Karpas-422 (cell line): ENCODE data around the gene GPD1L. TPM values are rescaled to one million over a fixed set of nuclear protein-coding genes. Genes with fewer than 3 reads are reported as not detected.

Experiments used
- DNase-seq: peaks from one replicate; pipeline ENCODE4 v3.0.0-alpha.2; 2015
- H2AFZ ChIP-seq: fragments of 200-600 bp; sonication (generic); 2 replicates; pipeline ENCODE4 v1.6.1; 2014; ENCODE audit warnings: antibody characterized with exemption, low read length, mixed read lengths
- H3K27ac ChIP-seq: fragments of 200-600 bp; sonication (generic); 2 replicates; pipeline ENCODE4 v1.5.1; 2014; ENCODE audit warnings: mild to moderate bottlenecking, low read length, moderate library complexity
- H3K27me3 ChIP-seq: fragments of 200-600 bp; sonication (generic); 2 replicates; pipeline ENCODE4 v1.6.1; 2014; ENCODE audit warnings: low read length, mixed read lengths
- H3K36me3 ChIP-seq: fragments of 200-600 bp; sonication (generic); 2 replicates; pipeline ENCODE4 v1.6.1; 2014; ENCODE audit warnings: low read length, mixed read lengths; ENCODE audit not compliant: insufficient read depth
- H3K4me1 ChIP-seq: fragments of 200-600 bp; sonication (generic); 2 replicates; pipeline ENCODE4 v1.6.1; 2014; ENCODE audit warnings: mild to moderate bottlenecking, low read length, mixed read lengths
- H3K4me2 ChIP-seq: fragments of 200-600 bp; sonication (generic); 2 replicates; pipeline ENCODE4 v1.6.1; 2014; ENCODE audit warnings: low read length, low read depth, mild to moderate bottlenecking; ENCODE audit not compliant: poor library complexity, severe bottlenecking
- H3K4me3 ChIP-seq: fragments of 200-600 bp; sonication (generic); 2 replicates; pipeline ENCODE4 v1.5.1; 2014; ENCODE audit warnings: mild to moderate bottlenecking, antibody characterized with exemption, low read length, mixed read lengths
- H3K79me2 ChIP-seq: fragments of 200-600 bp; sonication (generic); 2 replicates; pipeline ENCODE4 v1.6.1; 2014; ENCODE audit warnings: mild to moderate bottlenecking, low read length, mixed read lengths
- H3K9ac ChIP-seq: fragments of 200-600 bp; sonication (generic); 2 replicates; pipeline ENCODE4 v1.6.0; 2014; ENCODE audit warnings: low read length
- H3K9me2 ChIP-seq: fragments of 200-600 bp; sonication (generic), shearing (Covaris generic); replicated peaks from 2 replicates; pipeline ENCODE4 v1.6.0; 2014; ENCODE audit warnings: mild to moderate bottlenecking, low read length, moderate library complexity; ENCODE audit not compliant: insufficient read depth
- H3K9me3 ChIP-seq: fragments of 300-700, 200-600 bp; sonication (generic); 2 replicates; pipeline ENCODE4 v1.6.1; 2014; ENCODE audit warnings: low read length, mixed read lengths
- H4K20me1 ChIP-seq: fragments of 200-600 bp; sonication (generic); 2 replicates; pipeline ENCODE4 v1.6.1; 2014; ENCODE audit warnings: mild to moderate bottlenecking, antibody characterized with exemption, low read length, low read depth; ENCODE audit not compliant: insufficient read depth
- total RNA-seq: library from RNA; depleted of rRNA; stranded (reverse); fragments of >200 nt; shearing (Covaris generic); gene quantifications from 2 replicates; pipeline ENCODE4 v1.2.3, GENCODE V29; 2014; ENCODE audit warnings: low replicate concordance

Gene GPD1L
- total RNA-seq, 1 experiment from 2014 or later = 13.5 TPM

DNA sequence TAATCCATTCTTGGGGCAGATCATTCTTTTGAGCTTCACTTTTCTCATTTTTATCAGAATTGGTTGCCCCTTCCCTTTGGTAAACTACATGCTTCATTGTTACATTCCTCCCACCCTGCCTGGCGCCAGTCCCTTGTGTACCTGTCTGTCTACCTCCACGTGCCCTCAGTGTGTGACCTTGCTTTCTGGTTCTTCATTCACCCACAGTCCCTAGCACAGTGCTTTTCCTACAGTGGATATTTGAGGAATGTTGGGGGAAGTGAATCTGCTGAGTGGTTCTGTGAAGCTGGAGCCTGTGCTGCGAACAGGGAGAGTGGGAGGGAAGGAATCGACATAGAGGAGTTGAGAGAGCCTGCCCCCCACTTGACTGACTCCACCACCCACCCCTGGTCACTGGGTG lies 23.4 kb downstream of the GPD1L start:
- Histone ChIP-seq H3K27ac (no peak overlapping the region), H3K9me2 (no peaks in the 10 kb centered on the region), H3K27me3 (no peaks in the 10 kb centered on the region), H3K4me3 (no peak overlapping the region), H2AFZ (no peak overlapping the region), H3K79me2 (no peaks in the 10 kb centered on the region), H3K9me3 (no peaks in the 10 kb centered on the region), H3K36me3 (no peaks in the 10 kb centered on the region), H3K9ac (no peak overlapping the region), H3K4me2 (no peak overlapping the region), H4K20me1 (no peaks in the 10 kb centered on the region), H3K4me1 (peaks cover 3% of the 10 kb centered on the region; the same call in 1 of the 2 replicates)
- DNase-seq = no peak

DNA sequence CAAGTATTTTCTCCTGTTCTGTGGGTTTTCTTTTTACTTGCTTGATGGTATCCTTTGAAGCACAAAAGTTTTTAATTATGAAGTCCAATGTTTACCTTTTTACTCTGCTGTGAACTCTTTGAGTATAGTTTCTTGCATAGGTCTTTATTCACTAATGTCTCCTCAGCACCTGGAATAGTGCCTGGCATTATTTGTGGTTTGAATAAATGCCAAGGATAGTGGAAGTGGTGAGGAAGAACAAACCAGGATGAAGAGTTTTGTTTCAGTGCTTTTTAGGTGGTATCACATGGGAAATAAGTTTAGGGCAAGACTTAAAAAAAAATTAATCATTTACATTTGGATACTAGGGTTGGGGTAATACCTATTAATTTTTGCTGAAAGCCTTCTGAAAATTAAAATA lies 25.7 kb downstream of the GPD1L start:
- Histone ChIP-seq H3K36me3 (no peaks in the 10 kb centered on the region), H3K4me2 (no peak overlapping the region), H2AFZ (no peak overlapping the region), H4K20me1 (no peaks in the 10 kb centered on the region), H3K9ac (no peak overlapping the region), H3K79me2 (no peaks in the 10 kb centered on the region), H3K9me2 (no peaks in the 10 kb centered on the region), H3K4me3 (no peak overlapping the region), H3K27ac (no peak overlapping the region), H3K4me1 (peaks cover 3% of the 10 kb centered on the region; the same call in 1 of the 2 replicates), H3K27me3 (no peaks in the 10 kb centered on the region), H3K9me3 (no peaks in the 10 kb centered on the region)
- no peak for DNase-seq

GRCh38 chr3:32132706-32133105 lies 26.3 kb downstream of the GPD1L start:
- H4K20me1 ChIP-seq = no peaks in the 10 kb centered on the region
- H3K9me2 ChIP-seq = no peaks in the 10 kb centered on the region
- H3K79me2 ChIP-seq = no peaks in the 10 kb centered on the region
- no peak for DNase-seq
- H3K4me2 ChIP-seq = no peak overlapping the region
- no peaks in the 10 kb centered on the region for H3K36me3 ChIP-seq
- no peak overlapping the region for H3K4me3 ChIP-seq
- H3K9me3 ChIP-seq = no peaks in the 10 kb centered on the region
- H3K27me3 ChIP-seq = no peaks in the 10 kb centered on the region
- H3K4me1 ChIP-seq = peaks cover 3% of the 10 kb centered on the region; the same call in 1 of the 2 replicates
- no peak overlapping the region for H2AFZ ChIP-seq
- no peak overlapping the region for H3K27ac ChIP-seq
- H3K9ac ChIP-seq = no peak overlapping the region

DNA sequence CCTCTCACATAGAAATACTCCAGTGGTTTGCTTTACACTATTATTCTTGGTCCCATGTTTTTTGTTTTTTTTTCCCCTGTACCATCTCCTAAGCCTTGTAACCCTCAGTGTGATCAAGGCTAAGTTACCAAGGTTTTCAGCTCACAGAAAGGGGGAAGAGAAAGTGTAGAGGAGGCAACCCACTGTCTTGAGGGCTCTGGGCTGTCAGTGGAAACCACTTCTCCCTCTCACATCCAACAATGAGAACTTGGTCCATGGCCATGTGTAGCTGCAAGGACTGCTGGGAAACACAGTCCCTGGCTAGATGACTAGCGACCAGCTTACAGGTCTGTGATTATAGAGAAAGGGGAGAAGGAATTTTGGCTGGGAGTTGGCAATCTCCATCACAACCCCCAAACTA lies 30.3 kb downstream of the GPD1L start:
- Histone ChIP-seq H3K4me1 (peaks cover 14% of the 10 kb centered on the region), H3K4me3 (no peak overlapping the region), H3K36me3 (no peaks in the 10 kb centered on the region)

GRCh38 chr3:32137870-32138269 lies 31.4 kb downstream of the GPD1L start:
- H3K9ac ChIP-seq = no peak overlapping the region
- no peaks in the 10 kb centered on the region for H3K9me3 ChIP-seq
- H3K4me2 ChIP-seq = no peak overlapping the region
- H3K27ac ChIP-seq = no peak overlapping the region
- peaks cover 14% of the 10 kb centered on the region for H3K4me1 ChIP-seq
- no peak for DNase-seq
- no peaks in the 10 kb centered on the region for H3K27me3 ChIP-seq
- H3K4me3 ChIP-seq = no peak overlapping the region
- H2AFZ ChIP-seq = no peak overlapping the region
- H4K20me1 ChIP-seq = no peaks in the 10 kb centered on the region
- H3K36me3 ChIP-seq = no peaks in the 10 kb centered on the region
- no peaks in the 10 kb centered on the region for H3K9me2 ChIP-seq
- H3K79me2 ChIP-seq = no peaks in the 10 kb centered on the region

More for the DNA sequence above, 30.3 kb downstream of the GPD1L start:
- no peak overlapping the region for H3K27ac ChIP-seq
- no peak overlapping the region for H2AFZ ChIP-seq
- H3K9me2 ChIP-seq = no peaks in the 10 kb centered on the region
- no peaks in the 10 kb centered on the region for H3K79me2 ChIP-seq
- H3K9me3 ChIP-seq = no peaks in the 10 kb centered on the region
- no peak overlapping the region for H3K9ac ChIP-seq
- DNase-seq = no peak
- H4K20me1 ChIP-seq = no peaks in the 10 kb centered on the region
- H3K27me3 ChIP-seq = no peaks in the 10 kb centered on the region
- H3K4me2 ChIP-seq = no peak overlapping the region

DNA sequence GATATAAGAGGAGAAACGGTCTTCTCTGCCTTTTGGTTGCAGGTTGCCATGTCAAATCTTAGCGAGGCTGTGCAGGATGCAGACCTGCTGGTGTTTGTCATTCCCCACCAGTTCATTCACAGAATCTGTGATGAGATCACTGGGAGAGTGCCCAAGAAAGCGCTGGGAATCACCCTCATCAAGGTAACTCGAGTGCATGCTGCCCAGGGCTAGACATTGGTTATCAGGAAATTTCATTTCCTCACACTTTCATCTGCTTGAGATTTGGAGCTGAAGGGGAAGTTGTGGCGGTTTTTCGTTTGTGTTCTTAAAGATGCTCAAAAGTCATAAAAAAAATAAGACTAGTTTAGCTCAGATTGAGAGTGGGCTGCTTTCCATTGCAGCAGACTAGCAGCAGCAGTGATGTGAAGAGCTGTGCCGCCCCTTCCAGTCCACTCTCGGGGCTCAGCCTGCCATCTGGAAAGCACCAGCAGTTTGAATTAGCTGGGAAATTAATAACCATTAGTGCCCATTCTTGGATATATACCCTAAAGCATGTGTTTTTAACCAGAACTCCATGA lies 32.2 kb downstream of the GPD1L start:
- H3K4me3 ChIP-seq = no peak overlapping the region
- no peaks in the 10 kb centered on the region for H3K9me2 ChIP-seq
- H3K36me3 ChIP-seq = no peaks in the 10 kb centered on the region
- H3K9ac ChIP-seq = no peak overlapping the region
- no peaks in the 10 kb centered on the region for H3K9me3 ChIP-seq
- DNase-seq = no peak
- no peaks in the 10 kb centered on the region for H3K27me3 ChIP-seq
- no peak overlapping the region for H2AFZ ChIP-seq
- peaks cover 14% of the 10 kb centered on the region for H3K4me1 ChIP-seq
- H3K27ac ChIP-seq = no peak overlapping the region
- H3K79me2 ChIP-seq = no peaks in the 10 kb centered on the region
- no peaks in the 10 kb centered on the region for H4K20me1 ChIP-seq
- no peak overlapping the region for H3K4me2 ChIP-seq

- H4K20me1 ChIP-seq = no peaks in the 10 kb centered on the region
- H3K27ac ChIP-seq = no peak overlapping the region
- H3K79me2 ChIP-seq = no peaks in the 10 kb centered on the region
- H3K4me3 ChIP-seq = no peak overlapping the region
- H3K4me2 ChIP-seq = no peak overlapping the region
- no peaks in the 10 kb centered on the region for H3K36me3 ChIP-seq
- peaks cover 21% of the 10 kb centered on the region for H3K4me1 ChIP-seq
- no peak for DNase-seq
- H3K9me3 ChIP-seq = no peaks in the 10 kb centered on the region
- H3K9me2 ChIP-seq = no peaks in the 10 kb centered on the region
- no peak overlapping the region for H3K9ac ChIP-seq
- H2AFZ ChIP-seq = no peak overlapping the region
- H3K27me3 ChIP-seq = no peaks in the 10 kb centered on the region
Observed at GRCh38 chr3:32140943-32141342, 34.5 kb downstream of the GPD1L start.

DNA sequence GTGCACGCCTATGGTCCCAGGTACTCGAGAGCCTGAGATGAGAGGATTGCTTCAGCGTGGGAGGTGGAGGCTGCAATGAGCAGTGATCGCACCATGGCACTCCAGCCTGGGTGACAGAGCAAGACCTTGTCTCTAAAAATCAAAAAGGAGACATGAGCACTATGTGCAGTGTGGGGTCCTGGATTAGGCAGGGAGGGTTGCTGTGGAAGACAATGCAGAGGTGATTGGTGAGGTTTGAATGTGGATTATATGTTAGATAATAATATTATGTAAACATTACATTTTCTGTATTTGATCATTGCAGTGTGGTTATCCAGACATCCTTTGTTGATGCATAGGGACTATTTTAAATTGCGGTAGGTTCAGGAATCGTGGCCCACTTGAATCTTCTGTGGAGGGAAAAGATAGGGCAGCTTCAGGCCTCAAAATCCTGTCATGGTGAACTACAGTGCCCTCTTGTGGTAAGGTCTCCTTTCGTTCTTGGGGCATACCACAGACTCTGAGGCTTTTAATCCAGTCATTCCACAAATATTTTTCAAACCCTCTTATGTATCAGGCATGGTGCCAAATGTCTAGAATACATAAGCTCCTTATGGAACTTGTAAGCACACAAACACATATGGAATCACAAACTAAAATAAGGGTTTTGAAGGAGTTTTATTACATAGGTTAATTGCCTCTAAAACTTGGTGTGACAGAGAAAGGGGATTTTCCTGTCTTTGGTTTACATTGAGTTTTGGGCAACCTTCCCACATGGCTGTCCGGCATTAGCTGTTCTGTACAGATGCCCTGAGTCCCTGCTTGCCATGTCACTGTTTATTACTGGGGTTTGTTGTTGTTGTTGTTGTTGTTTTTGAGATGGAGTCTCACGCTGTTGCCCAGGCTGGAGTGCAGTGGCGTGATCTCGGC lies 37.7 kb downstream of the GPD1L start:
- H3K9me3 ChIP-seq = no peaks in the 10 kb centered on the region
- no peaks in the 10 kb centered on the region for H3K27me3 ChIP-seq
- H3K4me1 ChIP-seq = peaks cover 29% of the 10 kb centered on the region
- H3K27ac ChIP-seq = no peak overlapping the region
- no peak overlapping the region for H3K9ac ChIP-seq
- no peaks in the 10 kb centered on the region for H3K36me3 ChIP-seq
- H3K4me3 ChIP-seq = no peak overlapping the region
- H3K79me2 ChIP-seq = no peaks in the 10 kb centered on the region
- H3K9me2 ChIP-seq = no peaks in the 10 kb centered on the region
- H3K4me2 ChIP-seq = no peak overlapping the region
- no peak overlapping the region for H2AFZ ChIP-seq
- DNase-seq = peak; percentile 89
- no peaks in the 10 kb centered on the region for H4K20me1 ChIP-seq
